Fibroblast of mammary gland (primary cell): ENCODE measurements around the gene RTKN2.
A peak's percentile ranks its signal among the peaks of the same experiment; 100 is the strongest.

Experiments used
- DNase-seq: peaks from one replicate; pipeline ENCODE4 v3.0.0-alpha.2; 2010; ENCODE audit warnings: low read depth
- H3K4me3 ChIP-seq: 2 replicates; pipeline ENCODE4 v1.5.1; 2011; ENCODE audit warnings: low read depth, mild to moderate bottlenecking, low read length, moderate library complexity; ENCODE audit not compliant: control insufficient read depth
- CTCF ChIP-seq: conservative IDR thresholded peaks from 2 replicates; pipeline ENCODE4 v1.5.1; 2011; ENCODE audit warnings: low read depth, low read length, inconsistent platforms; ENCODE audit not compliant: control insufficient read depth, insufficient read depth

The RTKN2 gene

GRCh38 chr10:62268399-62269114, at the start of gene RTKN2:
Gene RTKN2, minus strand, starts transcription at chr10:62268844. Its CDS starts 234 bp downstream, at chr10:62268610.
- DNase-seq = peak; percentile 34
- H3K4me3 ChIP-seq = peak within 1 kb of the TSS; percentile 60
- TF ChIP-seq CTCF = no peak

- no peak for TF ChIP-seq CTCF
Observed at GRCh38 chr10:62317257-62317656, 48.6 kb upstream of the RTKN2 start.

GRCh38 chr10:62309254-62309653, 40.6 kb upstream of the RTKN2 start:
- DNase-seq = no peak
- no peak for TF ChIP-seq CTCF

More at GRCh38 chr10:62317257-62317656, 48.6 kb upstream of the RTKN2 start:
- DNase-seq = no peak
- no peak overlapping the region for H3K4me3 ChIP-seq

GRCh38 chr10:62308101-62308500, 39.5 kb upstream of the RTKN2 start:
- no peak for DNase-seq
- TF ChIP-seq CTCF = no peak
- H3K4me3 ChIP-seq = no peak overlapping the region

More at GRCh38 chr10:62309254-62309653, 40.6 kb upstream of the RTKN2 start:
- no peak overlapping the region for H3K4me3 ChIP-seq

- H3K4me3 ChIP-seq = no peak overlapping the region
- no peak for DNase-seq
- TF ChIP-seq CTCF = no peak
Observed at GRCh38 chr10:62307635-62308034, 39.0 kb upstream of the RTKN2 start.

GRCh38 chr10:62306663-62307062, 38.0 kb upstream of the RTKN2 start:
- no peak overlapping the region for H3K4me3 ChIP-seq
- no peak for DNase-seq
- TF ChIP-seq CTCF = no peak

- no peak for DNase-seq
- H3K4me3 ChIP-seq = no peak overlapping the region
- TF ChIP-seq CTCF = no peak
Observed at GRCh38 chr10:62305813-62306212, 37.2 kb upstream of the RTKN2 start.
